ENCODE measurements around the gene SPTLC1. TPM values are rescaled to one million over a fixed set of nuclear protein-coding genes. Genes with fewer than 3 reads are reported as not detected.
"Not testable (repeated sequence)": the region's sequence is repeated elsewhere in the genome, so short reads cannot be mapped to it uniquely, and the experiment has no call there.

SPTLC1 gene, protein sequence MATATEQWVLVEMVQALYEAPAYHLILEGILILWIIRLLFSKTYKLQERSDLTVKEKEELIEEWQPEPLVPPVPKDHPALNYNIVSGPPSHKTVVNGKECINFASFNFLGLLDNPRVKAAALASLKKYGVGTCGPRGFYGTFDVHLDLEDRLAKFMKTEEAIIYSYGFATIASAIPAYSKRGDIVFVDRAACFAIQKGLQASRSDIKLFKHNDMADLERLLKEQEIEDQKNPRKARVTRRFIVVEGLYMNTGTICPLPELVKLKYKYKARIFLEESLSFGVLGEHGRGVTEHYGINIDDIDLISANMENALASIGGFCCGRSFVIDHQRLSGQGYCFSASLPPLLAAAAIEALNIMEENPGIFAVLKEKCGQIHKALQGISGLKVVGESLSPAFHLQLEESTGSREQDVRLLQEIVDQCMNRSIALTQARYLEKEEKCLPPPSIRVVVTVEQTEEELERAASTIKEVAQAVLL
- 90.0 TPM for total RNA-seq (ENCODE audit: insufficient read depth, low replicate concordance)

DNA sequence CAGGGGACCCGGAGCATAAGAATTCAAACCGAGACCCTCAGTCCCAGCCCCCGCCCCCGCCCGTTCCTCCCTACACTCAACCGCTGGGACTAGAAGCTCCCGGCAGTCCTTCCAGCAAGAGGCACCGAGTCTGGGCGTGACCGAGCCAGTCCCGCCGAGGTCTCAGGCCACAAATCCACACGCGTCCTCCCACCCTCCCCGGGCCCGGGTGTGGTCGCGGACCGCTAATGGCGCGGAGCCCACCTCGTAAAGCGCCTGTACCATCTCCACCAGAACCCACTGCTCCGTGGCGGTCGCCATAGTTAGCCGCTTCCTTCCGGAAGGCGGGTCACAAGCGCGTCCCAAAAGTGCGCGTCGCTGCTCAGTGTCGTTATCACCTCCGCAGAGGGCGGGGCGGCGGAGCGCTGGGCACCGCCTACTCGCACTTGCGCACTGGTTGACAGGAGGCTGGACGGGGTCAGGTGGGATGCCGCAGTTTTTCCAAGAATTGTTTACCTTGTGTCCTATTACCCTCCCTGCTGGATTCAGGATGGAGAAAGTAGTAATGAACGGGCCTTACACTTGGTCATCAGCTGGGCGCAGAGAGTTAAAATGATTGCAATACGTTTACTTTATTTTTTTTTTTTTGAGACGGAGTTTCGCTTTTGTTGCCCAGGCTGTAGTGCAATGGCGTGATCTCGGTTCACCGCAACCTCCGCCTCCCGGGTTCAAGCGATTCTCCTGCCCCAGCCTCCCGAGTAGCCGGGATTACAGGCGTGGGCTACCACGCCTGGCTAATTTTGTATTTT lies at the start of gene SPTLC1:
TSS of gene SPTLC1 (minus strand) at position 343 of the 788 bp plus-strand sequence. CDS start at position 300, 43 bp downstream.
- peak; percentile 96 for DNase-seq (ENCODE audit: low spot score)

- no peak for DNase-seq (ENCODE audit: low spot score)
Observed at GRCh38 chr9:92164975-92165374, 49.8 kb upstream of the SPTLC1 start.

- DNase-seq (ENCODE audit: low spot score), result no peak
Observed at GRCh38 chr9:92164490-92164889, 49.3 kb upstream of the SPTLC1 start.

DNA sequence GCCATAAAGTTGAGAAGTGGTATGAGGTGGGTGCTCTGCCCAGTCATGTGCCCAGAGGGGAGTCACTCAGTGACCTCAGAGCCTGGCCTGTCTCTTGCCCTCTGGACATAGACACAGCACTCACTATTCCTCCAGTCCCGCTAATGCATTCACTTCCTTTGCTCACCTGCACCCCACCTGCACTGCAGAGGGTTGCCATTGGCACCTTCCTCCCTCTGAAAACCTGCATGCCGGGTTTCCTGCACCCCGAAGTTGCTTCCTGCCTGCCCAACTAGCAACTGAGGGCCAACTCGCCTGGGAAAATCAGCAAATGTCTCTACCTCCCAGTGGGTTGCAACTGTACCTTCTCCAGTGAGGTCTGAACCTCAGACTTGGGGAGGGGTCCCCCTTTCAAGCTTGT lies 48.1 kb upstream of the SPTLC1 start:
- DNase-seq (ENCODE audit: low spot score), result no peak

DNA sequence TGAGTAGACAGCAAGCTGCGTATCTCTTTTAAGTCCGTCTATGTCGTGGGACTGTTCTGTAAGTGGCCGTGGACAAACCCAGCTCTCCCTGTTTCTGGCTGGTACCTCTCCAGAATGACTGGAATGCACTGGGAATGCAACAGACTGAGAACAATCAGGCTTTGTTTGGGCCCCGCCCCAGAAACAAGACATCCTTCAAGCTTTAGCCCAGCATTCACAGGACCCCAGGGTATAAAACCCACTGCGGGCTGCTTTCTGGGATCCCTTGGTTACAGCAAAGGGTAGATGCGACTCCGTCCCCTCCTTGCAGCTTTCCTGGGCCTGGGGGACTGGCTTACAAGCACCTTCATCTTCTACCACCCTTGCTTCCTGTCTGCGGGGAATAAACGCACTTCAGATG lies 45.6 kb upstream of the SPTLC1 start:
- no peak for DNase-seq (ENCODE audit: low spot score)

GRCh38 chr9:92159058-92159457 lies 43.8 kb upstream of the SPTLC1 start:
- DNase-seq (ENCODE audit: low spot score), result no peak

DNA sequence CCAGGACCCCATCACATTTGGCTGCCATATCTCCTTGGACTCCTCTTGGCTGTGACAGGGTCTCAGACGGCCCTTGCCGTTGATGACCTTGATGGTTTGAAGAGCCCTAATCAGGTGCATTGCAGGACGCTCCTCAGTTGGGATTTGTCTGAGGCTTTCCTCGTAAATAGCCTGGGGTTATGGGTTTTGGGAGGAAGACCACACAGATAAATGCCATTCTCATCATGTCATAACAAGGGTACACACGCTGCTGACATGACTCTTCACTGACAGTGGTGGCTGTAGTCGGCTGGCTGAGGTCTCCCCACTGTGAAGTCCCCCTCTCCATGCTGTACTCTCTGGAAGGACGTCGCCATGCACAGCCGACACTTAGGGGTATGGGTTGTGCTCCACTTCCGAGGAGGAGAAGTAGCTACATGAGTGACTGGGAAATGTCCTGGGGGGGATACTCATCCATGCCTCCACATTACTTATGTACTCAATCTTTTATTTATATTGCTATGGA lies 42.9 kb upstream of the SPTLC1 start:
- DNase-seq (ENCODE audit: low spot score), result no peak

GRCh38 chr9:92155736-92156135 lies 40.5 kb upstream of the SPTLC1 start:
- not testable (repeated sequence) for DNase-seq (ENCODE audit: low spot score)

GRCh38 chr9:92155221-92155620 lies 40.0 kb upstream of the SPTLC1 start:
- no peak for DNase-seq (ENCODE audit: low spot score)

DNA sequence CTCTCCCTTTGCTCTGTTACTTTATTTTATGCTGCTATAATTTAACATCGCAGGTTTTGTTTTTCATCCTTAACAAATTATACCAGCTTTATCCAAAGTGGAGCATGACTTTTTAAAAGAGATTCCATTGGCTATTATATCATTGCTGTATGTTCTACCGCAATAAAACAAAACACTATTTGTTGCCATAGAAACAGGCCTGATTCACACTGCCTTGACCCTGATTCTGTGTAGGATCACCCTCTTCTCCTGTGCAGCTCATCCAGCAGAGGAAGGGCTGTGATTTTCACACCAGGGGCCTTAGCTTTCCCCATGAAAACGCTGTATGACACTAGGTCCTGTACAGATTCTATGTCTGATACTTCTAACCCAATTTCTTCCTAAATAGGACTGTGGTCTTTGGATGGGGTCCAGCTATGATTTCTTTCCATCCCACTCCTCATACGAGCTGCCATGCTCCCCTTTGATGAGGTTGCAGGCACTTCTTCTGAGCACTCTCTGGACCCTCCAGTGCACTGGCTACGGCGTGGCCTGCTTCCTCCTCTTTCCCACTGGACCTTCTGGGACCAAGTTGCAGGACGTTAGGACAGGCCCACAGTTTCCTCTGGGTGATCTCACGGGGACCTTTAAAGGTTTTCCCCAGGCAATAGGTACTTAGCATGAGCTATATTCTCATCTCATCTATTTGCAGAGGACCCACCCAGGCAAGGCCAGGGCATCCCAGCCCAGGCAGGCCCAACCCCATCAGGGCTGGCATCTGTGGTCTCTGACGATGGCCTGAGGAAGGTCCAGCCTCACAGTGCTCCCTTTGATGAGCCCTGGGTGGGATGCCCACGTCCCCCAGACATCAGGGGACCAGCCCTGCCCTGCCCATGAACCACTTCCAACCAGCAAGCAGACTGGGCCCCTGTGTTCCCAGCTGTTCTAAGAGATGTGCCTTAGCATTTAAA lies 38.5 kb upstream of the SPTLC1 start:
- peak; percentile 77 for DNase-seq (ENCODE audit: low spot score)

GRCh38 chr9:92151691-92152393 lies 36.6 kb upstream of the SPTLC1 start:
- DNase-seq (ENCODE audit: low spot score), result peak; percentile 77

- DNase-seq (ENCODE audit: low spot score), result not testable (repeated sequence)
Observed at GRCh38 chr9:92150501-92151470, 35.6 kb upstream of the SPTLC1 start.

DNA sequence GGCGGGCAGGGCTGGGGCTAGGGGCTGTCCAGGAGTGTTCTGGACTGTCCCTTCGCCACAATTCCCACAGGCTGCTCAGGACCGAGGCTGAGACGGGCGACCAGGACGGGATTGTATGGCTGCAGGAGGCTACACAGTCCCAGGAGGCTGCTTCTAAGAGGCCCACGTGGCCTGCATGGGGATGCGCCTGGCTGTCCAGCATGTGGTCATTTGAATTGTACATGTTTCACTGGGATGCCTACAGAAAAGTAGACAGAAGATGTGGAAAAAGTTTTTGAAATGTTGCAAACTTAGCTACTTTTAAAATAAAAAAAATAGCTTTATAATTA lies 32.6 kb upstream of the SPTLC1 start:
- DNase-seq (ENCODE audit: low spot score), result no peak

DNA sequence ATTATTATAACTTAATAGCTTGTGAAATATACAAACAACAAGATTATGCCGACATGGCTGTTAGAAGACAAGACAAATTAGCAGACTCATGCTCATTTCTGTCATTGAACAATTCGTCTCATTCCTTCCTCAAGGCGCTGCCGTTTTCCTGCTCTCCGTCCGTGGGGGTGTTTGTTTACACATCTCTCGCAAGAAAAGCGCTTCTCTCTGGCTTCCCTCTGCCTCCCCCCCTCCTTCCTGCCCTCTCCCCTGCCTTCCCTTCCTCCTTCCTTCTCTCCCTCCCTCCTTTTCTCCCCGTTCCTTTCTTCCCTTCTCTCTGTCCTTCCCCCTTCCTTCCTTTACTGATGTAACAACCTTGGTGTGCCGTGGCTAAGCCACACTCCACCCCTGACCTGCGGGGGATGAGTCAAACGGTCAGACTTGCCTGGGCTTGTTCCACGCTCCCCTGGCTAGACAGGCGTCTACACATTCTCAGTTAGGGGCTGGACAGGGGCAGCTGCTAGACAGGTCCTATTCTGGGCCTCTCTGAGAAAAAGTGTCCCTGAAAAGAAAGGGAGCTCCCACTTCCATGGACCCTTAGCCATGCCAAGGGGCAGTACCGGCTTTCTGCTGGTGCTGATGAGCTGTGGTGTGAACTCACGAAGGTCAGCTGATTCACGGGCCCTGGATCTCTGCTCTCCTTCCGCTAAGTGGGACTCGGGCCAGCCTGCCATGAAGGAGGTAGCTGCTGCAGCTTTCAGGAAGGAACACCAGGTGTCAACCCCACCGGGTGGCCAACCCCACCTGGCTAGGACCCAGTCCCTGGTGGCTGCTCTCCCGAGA lies 32.0 kb upstream of the SPTLC1 start:
- DNase-seq (ENCODE audit: low spot score), result peak; percentile 70

GRCh38 chr9:92146610-92147009 lies 31.4 kb upstream of the SPTLC1 start:
- no peak for DNase-seq (ENCODE audit: low spot score)

- not testable (repeated sequence) for DNase-seq (ENCODE audit: low spot score)
Observed at GRCh38 chr9:92145784-92146183, 30.6 kb upstream of the SPTLC1 start.

DNA sequence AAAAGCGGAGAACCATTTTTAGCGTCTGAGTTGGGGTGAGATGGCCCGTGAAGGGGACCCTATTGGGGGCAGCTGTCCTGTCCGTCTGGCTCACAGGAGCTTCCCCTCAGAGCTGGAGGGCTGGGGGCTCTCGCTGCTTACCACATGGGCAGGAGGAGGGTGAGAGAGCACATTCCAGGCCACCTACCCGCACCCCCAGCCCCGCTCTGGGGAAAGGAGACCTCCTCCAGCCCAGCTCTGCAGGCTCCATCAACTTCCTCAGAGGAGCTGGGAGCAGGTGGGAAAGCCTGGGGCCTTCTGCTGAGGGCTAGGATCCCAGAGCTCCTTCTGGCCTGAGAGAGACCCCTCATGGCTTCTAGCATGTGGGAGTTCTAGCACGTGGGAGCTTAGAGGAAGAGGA lies 27.1 kb upstream of the SPTLC1 start:
- no peak for DNase-seq (ENCODE audit: low spot score)

Measured in umbilical cord (tissue), 2 donors.